GM19463 (cell line): ENCODE data around the gene LGALS3BP.
"Not testable (repeated sequence)": the region's sequence is repeated elsewhere in the genome, so short reads cannot be mapped to it uniquely, and the experiment has no call there.

ENCODE experiments used
- ATAC-seq: cut with Tn5 transposase; IDR thresholded peaks from one replicate; pipeline ENCODE4 v1.9.1; 2021; ENCODE audit warnings: mild to moderate bottlenecking, moderate library complexity; ENCODE audit not compliant: unreplicated experiment

Gene LGALS3BP

GRCh38 chr17:78979780-78980623 is at the start of gene LGALS3BP:
LGALS3BP (minus strand) TSS chr17:78979923; CDS start chr17:78977191, 2,732 bp downstream.
- ATAC-seq = no peak

GRCh38 chr17:79028496-79029326 is 49.0 kb upstream of the LGALS3BP start:
- ATAC-seq = no peak

GRCh38 chr17:79027925-79028491 is 48.3 kb upstream of the LGALS3BP start:
- ATAC-seq = no peak

- no peak for ATAC-seq
Measured at GRCh38 chr17:79027274-79027924, 47.7 kb upstream of the LGALS3BP start.

- ATAC-seq = no peak
Measured at GRCh38 chr17:79026376-79027273, 46.9 kb upstream of the LGALS3BP start.

GRCh38 chr17:79024901-79025737 is 45.4 kb upstream of the LGALS3BP start:
- no peak for ATAC-seq

GRCh38 chr17:79023886-79024771 is 44.4 kb upstream of the LGALS3BP start, which contains the start of gene C1QTNF1:
C1QTNF1 (plus strand) TSS chr17:79024169; CDS start chr17:79043969, 19,800 bp downstream.
- no peak for ATAC-seq

- no peak for ATAC-seq
Measured at GRCh38 chr17:79023180-79023705, 43.5 kb upstream of the LGALS3BP start.

- ATAC-seq = no peak
Measured at GRCh38 chr17:79022507-79022991, 42.8 kb upstream of the LGALS3BP start.

- not testable (repeated sequence) for ATAC-seq
Measured at GRCh38 chr17:79021929-79022328, 42.2 kb upstream of the LGALS3BP start.

- ATAC-seq = no peak
Measured at GRCh38 chr17:79020631-79021301, 41.0 kb upstream of the LGALS3BP start.

- no peak for ATAC-seq
Measured at GRCh38 chr17:79019632-79020584, 40.2 kb upstream of the LGALS3BP start.

- ATAC-seq = no peak
Measured at GRCh38 chr17:79019261-79019631, 39.5 kb upstream of the LGALS3BP start.

- ATAC-seq = no peak
Measured at GRCh38 chr17:79018370-79018695, 38.6 kb upstream of the LGALS3BP start.

GRCh38 chr17:79017546-79018369 is 38.0 kb upstream of the LGALS3BP start:
- no peak for ATAC-seq
